Activated B cell treated with CpG ODN at 0.5 μM for 24 hours (primary cell): ENCODE results near the gene TSPAN11. TPM values are rescaled to one million over a fixed set of nuclear protein-coding genes. Genes with fewer than 3 reads are reported as not detected.

Experiments
- ATAC-seq: fragments of 200-7000 bp; cut with Tn5 transposase; one replicate; pipeline ENCODE4 v1.10.0; 2021; ENCODE audit warnings: low read depth, mild to moderate bottlenecking, moderate library complexity
- CTCF ChIA-PET: fragments of 350-600 bp; sonication (Branson Sonifier 250); formaldehyde crosslinking; loops from one replicate; lab custom pipeline; 2021; ENCODE audit warnings: antibody characterized with exemption; lab: Charles Lee
- POLR2A ChIA-PET: fragments of 350-600 bp; sonication (Branson Sonifier 250); formaldehyde crosslinking; loops from one replicate; lab custom pipeline; 2021; ENCODE audit warnings: antibody characterized with exemption; lab: Charles Lee
- DNase-seq: peaks from one replicate; pipeline ENCODE4 v3.0.0; 2022
- H3K27ac Mint-ChIP-seq: one replicate; pipeline ENCODE4 v1.8.0; 2020; ENCODE audit warnings: mixed read lengths
- H3K27me3 Mint-ChIP-seq: one replicate; pipeline ENCODE4 v1.8.0; 2021; ENCODE audit warnings: mixed read lengths
- H3K36me3 Mint-ChIP-seq: one replicate; pipeline ENCODE4 v1.8.0; 2021; ENCODE audit warnings: low read depth, mixed read lengths
- H3K4me1 Mint-ChIP-seq: one replicate; pipeline ENCODE4 v1.8.0; 2021; ENCODE audit warnings: mixed read lengths
- H3K4me3 Mint-ChIP-seq: one replicate; pipeline ENCODE4 v1.8.0; 2020; ENCODE audit warnings: mild to moderate bottlenecking, mixed read lengths
- H3K9me3 Mint-ChIP-seq: one replicate; pipeline ENCODE4 v1.8.0; 2020; ENCODE audit warnings: mixed read lengths
- intact Hi-C: fragments of 100-400 bp; cut with micrococcal nuclease; formaldehyde crosslinking; loops from one replicate; pipeline ENCODE4 v1.15.1; 2024
- total RNA-seq: library from RNA; stranded (reverse); gene quantifications from 2 replicates; pipeline ENCODE4 v1.2.3, GENCODE V29; 2022
- TF ChIP-seq, protein P1 (sequence below): fragments of 200-600 bp; IDR thresholded peaks from one replicate; pipeline ENCODE4 v1.8.0; 2022; ENCODE audit warnings: antibody characterized with exemption, mild to moderate bottlenecking

The TSPAN11 gene
- total RNA-seq, 1 donor from 2014 or later, result not detected

DNA sequence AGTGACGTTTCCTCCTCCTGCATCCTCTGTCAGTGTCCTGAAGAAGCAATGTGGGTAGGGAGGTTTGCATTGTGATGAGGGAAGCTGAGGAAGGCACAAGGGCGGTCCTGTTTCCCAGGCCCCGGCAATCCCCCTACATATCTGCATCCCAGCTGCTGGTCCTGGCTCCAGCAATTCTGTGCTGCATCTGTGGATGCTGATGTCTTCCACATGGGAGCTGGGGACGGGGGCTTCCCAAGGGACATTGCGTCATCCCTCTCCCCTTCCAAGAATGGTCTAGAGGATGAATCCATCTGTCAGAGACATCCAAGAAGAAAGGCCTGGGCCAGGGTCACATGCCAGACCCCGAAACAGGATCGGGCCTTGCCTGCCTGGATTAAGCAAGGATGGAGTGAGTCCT, 52.1 kb downstream of the TSPAN11 start:
- Mint-ChIP-seq H3K27me3 (no peaks in the 10 kb centered on the region), H3K27ac (no peak overlapping the region), H3K4me1 (no peaks in the 10 kb centered on the region), H3K4me3 (no peak overlapping the region), H3K9me3 (no peaks in the 10 kb centered on the region), H3K36me3 (no peaks in the 10 kb centered on the region)
- DNase-seq, result no peak
- CTCF ChIA-PET, result no interaction called here
- POLR2A ChIA-PET, result no interaction called here
- intact Hi-C loops, result no loop called here
- TF ChIP-seq, protein P1, sequence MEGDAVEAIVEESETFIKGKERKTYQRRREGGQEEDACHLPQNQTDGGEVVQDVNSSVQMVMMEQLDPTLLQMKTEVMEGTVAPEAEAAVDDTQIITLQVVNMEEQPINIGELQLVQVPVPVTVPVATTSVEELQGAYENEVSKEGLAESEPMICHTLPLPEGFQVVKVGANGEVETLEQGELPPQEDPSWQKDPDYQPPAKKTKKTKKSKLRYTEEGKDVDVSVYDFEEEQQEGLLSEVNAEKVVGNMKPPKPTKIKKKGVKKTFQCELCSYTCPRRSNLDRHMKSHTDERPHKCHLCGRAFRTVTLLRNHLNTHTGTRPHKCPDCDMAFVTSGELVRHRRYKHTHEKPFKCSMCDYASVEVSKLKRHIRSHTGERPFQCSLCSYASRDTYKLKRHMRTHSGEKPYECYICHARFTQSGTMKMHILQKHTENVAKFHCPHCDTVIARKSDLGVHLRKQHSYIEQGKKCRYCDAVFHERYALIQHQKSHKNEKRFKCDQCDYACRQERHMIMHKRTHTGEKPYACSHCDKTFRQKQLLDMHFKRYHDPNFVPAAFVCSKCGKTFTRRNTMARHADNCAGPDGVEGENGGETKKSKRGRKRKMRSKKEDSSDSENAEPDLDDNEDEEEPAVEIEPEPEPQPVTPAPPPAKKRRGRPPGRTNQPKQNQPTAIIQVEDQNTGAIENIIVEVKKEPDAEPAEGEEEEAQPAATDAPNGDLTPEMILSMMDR, result no peak
- no peak for ATAC-seq

DNA sequence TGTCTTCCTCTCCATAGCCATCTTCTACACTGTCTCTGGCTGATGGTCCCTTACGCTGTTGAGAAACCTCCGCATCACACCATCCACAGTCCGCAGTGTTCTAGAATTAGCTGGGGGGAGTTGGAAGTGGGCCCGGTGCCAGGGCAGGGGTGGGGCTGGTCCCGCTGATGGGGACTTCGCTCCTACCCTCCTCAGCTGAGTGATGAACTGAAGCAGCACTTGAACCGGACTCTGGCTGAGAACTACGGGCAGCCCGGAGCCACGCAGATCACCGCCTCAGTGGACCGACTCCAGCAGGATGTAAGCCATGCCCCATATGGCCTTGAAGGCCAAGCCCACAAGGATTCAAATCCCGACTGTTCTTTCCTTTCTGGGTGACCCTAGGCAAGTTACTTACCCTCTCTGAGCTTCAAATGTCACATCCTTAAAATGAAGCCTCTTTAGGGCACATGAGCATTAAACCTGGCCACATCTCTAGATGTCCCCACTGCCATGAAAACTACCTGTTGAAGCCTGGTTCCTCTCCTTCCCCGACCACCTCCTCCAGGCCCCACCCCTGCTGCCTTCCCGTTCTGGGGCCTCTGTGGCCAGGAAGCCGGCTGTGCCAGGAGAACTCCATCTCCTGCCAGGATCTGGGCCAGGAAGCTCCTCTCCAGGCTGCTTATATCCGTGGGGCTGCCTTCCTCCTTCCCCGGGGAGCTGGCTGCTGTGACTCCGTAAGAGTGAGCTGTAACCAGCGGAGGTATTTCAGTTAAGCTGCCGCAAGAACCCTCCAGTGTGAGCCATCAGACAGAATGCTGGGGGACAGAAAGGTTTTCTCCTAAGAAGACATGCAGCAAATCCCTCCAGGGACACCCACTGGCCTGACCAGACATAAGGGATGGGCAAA, 53.1 kb downstream of the TSPAN11 start:
- DNase-seq (no peak), ATAC-seq (no peak)
- Mint-ChIP-seq H3K9me3 (no peaks in the 10 kb centered on the region), H3K4me1 (no peaks in the 10 kb centered on the region), H3K4me3 (no peak overlapping the region), H3K27ac (no peak overlapping the region), H3K27me3 (no peaks in the 10 kb centered on the region), H3K36me3 (no peaks in the 10 kb centered on the region)
- ChIA-PET CTCF (interaction anchor here (1.5 kb wide), 1 partner anchor 132 kb away, joined by 3 read pairs; no protein-coding TSS in a partner anchor), POLR2A (no interaction called here)
- intact Hi-C loops, result no loop called here
- TF ChIP-seq, protein P1, result no peak

DNA sequence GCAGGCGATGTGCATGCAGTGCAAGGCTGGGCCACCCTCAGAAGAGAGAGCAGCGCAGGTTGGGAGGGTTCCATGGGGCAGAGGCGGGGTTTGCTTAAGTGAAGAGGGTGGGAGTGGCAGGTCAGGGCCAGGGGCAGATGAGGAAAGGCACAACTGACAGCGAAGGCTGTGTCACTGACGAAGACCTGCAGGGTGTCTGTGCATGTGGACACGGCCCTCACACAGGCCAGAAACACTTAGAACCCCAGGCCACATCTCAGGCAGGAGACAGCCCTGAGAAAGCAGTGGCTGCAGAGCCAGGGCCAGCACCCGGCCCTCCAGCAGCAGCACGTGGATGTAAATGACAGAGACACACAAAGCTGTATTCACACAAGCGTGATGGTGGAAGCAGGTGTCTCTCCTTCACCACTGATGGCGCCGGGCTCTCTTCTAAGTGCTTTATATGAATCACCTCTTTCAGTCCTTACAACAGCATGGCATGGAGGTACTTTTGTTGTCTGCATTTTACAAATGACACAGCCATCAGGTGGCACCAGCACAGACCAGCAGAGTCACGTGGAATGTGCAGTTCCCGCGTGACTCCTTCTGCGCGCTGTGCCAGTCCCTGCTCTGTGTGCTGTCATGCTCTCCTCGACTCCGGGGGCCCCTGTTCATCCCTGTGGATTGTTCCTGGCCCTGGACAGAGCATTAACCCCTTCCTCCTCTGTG, 54.6 kb downstream of the TSPAN11 start:
- intact Hi-C loops, result no loop called here
- H3K27me3 Mint-ChIP-seq, result no peaks in the 10 kb centered on the region
- H3K4me1 Mint-ChIP-seq, result no peaks in the 10 kb centered on the region
- TF ChIP-seq, protein P1, result no peak
- H3K36me3 Mint-ChIP-seq, result no peaks in the 10 kb centered on the region
- DNase-seq (no peak), ATAC-seq (no peak)
- no peak overlapping the region for H3K4me3 Mint-ChIP-seq
- CTCF ChIA-PET, result interaction anchor here (0.6 kb wide), 1 partner anchor 589 kb away, joined by 3 read pairs; no protein-coding TSS in a partner anchor
- no peaks in the 10 kb centered on the region for H3K9me3 Mint-ChIP-seq
- POLR2A ChIA-PET, result no interaction called here
- no peak overlapping the region for H3K27ac Mint-ChIP-seq

DNA sequence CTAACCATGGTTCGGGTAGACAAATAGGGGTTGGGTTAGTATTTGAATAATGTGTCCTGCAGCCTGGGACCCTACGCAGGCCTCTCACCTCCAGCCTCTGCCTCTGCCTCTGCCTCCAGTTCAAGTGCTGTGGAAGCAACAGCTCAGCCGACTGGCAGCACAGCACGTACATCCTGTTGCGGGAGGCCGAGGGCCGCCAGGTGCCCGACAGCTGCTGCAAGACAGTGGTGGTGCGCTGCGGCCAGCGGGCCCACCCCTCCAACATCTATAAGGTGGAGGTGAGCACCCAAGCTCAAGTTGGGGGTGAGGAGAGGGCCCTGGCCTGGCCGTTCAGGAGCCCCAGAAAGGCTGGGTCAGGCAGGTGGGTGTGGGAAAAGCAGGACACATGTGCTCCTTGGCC, 55.9 kb downstream of the TSPAN11 start:
- H3K27ac Mint-ChIP-seq, result no peak overlapping the region
- intact Hi-C loops, result no loop called here
- ATAC-seq (no peak), DNase-seq (no peak)
- ChIA-PET CTCF (no interaction called here), POLR2A (no interaction called here)
- no peak overlapping the region for H3K4me3 Mint-ChIP-seq
- TF ChIP-seq, protein P1, result no peak
- no peaks in the 10 kb centered on the region for H3K9me3 Mint-ChIP-seq
- no peaks in the 10 kb centered on the region for H3K27me3 Mint-ChIP-seq
- H3K36me3 Mint-ChIP-seq, result no peaks in the 10 kb centered on the region
- no peaks in the 10 kb centered on the region for H3K4me1 Mint-ChIP-seq
